Peyer's patch (tissue), 4 donors: ENCODE data around the gene SCLT1. TPM values are rescaled to one million over a fixed set of nuclear protein-coding genes. Genes with fewer than 3 reads are reported as not detected.
A peak's percentile ranks its signal among the peaks of the same experiment; 100 is the strongest.

ENCODE experiments used
- DNase-seq, 3 donors: peaks; one replicate each; pipeline ENCODE4 v3.0.0-alpha.2; 2017 to 2019
- H3K27ac ChIP-seq, 4 donors: fragments of 200-600 bp; sonication (generic); one replicate each; pipeline ENCODE4 v1.5.1; 2016 to 2019
- H3K27me3 ChIP-seq, 2 donors: fragments of 200-600 bp; sonication (generic); one replicate each; pipeline ENCODE4 v1.5.1; 2019
- H3K36me3 ChIP-seq, 3 donors: fragments of 200-600 bp; sonication (generic); one replicate each; pipeline ENCODE4 v1.5.1; 2016 to 2019
- H3K4me1 ChIP-seq, 4 donors: fragments of 200-600 bp; sonication (generic); one replicate each; pipeline ENCODE4 v1.5.1; 2016 to 2019
- H3K4me3 ChIP-seq, 4 donors: fragments of 200-600 bp; sonication (generic); 1 replicate in 3 of 4; 2 replicates in 1 of 4; pipeline ENCODE4 v1.5.1; 2016 to 2019; ENCODE audit warnings: mild to moderate bottlenecking in 1 of 4
- H3K9me3 ChIP-seq, 4 donors: fragments of 200-600 bp; sonication (generic); one replicate each; pipeline ENCODE4 v1.5.1; 2016 to 2019; ENCODE audit warnings: mild to moderate bottlenecking in 1 of 4
- CTCF ChIP-seq, 6 experiments: fragments of 450-650 bp in 4 of 6; fragments of 200-600 bp in 2 of 6; sonication (generic) in 1 of 6; IDR thresholded peaks; one replicate each; pipeline ENCODE4 v1.5.1; 2017 to 2019; ENCODE audit warnings: antibody characterized with exemption in 6 of 6, mild to moderate bottlenecking in 3 of 6, moderate library complexity in 1 of 6
- POLR2A ChIP-seq, 2 donors: fragments of 450-650 bp; IDR thresholded peaks; one replicate each; pipeline ENCODE4 v1.5.1; 2017; ENCODE audit warnings: antibody characterized with exemption in 2 of 2, mild to moderate bottlenecking in 2 of 2, moderate library complexity in 2 of 2
- total RNA-seq, 4 donors: library from RNA; depleted of rRNA; stranded (reverse); fragments of >200 nt; gene quantifications; one replicate each; pipeline ENCODE4 v1.1.0, GENCODE V29; 2016

The SCLT1 gene
- total RNA-seq, 4 donors from 2014 or later = 13.0 to 34.7 (median 18.0) TPM

DNA sequence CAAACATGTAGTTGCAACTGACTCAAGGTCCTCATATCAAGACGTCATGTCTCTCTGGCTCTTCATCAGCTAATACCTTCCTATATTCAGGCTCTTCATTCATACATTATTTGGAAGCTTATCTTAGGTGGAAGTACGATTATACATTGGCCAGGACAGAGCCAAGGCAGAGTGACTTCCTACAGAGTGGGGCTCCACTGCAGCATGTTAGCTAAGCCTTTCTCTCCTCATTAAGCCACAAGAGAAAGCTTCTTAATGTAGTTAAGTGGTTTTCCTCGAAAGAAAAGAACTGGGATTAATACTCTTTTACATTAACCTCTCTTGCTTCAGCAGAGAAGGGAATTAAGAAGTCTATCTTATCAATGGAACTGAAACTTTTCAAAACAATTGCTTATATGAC lies 17.6 kb upstream of the SCLT1 start:
- no peak overlapping the region for H3K4me3 ChIP-seq
- peaks cover 0 to 24% (median 0%) of the 10 kb centered on the region in 3 donors for H3K36me3 ChIP-seq
- TF ChIP-seq POLR2A (IDR thresholded peaks at IDR 0.05) = no peak
- TF ChIP-seq CTCF (IDR thresholded peaks at IDR 0.05) = no peak
- no peaks in the 10 kb centered on the region for H3K27me3 ChIP-seq
- no peaks in the 10 kb centered on the region for H3K9me3 ChIP-seq
- H3K27ac ChIP-seq = no peak overlapping the region
- no peak for DNase-seq
- H3K4me1 ChIP-seq = no peaks in the 10 kb centered on the region

DNA sequence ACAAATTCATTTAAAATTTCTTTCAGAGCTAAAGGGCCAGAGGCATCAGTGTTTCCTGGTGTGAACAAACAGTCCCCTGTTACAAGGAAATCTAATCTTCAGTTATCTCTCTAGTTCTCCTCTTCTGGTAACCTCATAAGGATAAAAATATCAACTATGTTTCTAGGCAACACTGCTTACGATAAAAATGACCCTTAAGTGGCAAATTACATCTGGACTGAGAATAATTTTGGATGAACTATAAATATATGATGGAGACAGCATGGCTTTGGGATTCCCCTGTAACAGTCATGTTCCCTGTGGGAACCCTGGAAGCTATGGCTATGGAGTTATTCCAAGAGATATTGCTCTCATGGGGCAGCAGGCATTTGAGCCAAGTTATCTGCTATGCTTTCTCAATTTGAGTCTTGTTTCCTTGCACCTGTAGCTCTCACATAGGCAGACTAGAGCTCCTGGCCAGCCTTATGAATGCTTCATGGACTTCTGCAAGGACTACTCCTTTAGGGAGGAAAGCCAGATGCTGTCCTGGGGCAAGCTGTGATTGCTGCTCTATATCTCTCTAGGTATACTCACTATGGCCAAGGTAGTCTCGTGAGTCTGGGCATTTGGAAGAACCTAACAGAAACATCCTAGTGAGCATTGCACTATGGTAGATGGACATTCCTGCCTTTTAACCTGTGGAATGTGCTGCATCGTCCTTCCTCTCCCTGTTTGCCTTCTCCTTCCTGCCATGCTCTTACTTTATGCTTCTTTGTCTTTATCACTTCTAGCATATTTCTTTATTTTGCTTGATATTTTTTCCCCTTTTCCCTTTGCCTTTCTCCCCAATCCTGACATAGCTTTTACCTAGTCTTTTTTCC lies 16.9 kb upstream of the SCLT1 start:
- no peak for TF ChIP-seq POLR2A (IDR thresholded peaks at IDR 0.05)
- no peak for TF ChIP-seq CTCF (IDR thresholded peaks at IDR 0.05)
- H3K27ac ChIP-seq = no peak overlapping the region
- no peak for DNase-seq
- no peaks in the 10 kb centered on the region for H3K27me3 ChIP-seq
- no peaks in the 10 kb centered on the region for H3K9me3 ChIP-seq
- H3K4me3 ChIP-seq = no peak overlapping the region
- H3K4me1 ChIP-seq = no peaks in the 10 kb centered on the region
- H3K36me3 ChIP-seq = peaks cover 0 to 24% (median 0%) of the 10 kb centered on the region in 3 donors

DNA sequence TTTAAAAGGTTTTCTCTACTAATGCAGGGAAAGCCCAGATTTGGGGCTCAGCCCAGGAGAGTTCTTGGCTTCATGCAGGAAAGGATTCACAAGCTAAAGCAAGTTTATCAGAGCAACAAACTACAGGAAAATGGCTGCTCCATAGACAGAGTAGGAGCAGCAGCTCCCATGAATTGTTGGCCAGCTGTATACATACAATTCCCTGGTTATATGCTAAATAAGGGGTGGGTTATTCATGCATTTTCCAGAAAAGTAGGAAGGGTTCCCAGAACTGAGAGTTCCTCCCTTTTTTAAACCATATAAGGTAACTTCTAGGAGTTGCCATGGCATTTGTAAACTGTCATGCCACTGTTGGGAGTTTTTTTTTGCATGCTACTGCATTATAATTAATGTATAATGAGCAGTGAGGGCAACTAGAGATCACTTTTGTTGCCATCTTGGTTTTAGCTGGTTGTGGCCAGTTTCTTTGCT lies 5.2 kb upstream of the SCLT1 start:
- H3K36me3 ChIP-seq = no peaks in the 10 kb centered on the region
- no peaks in the 10 kb centered on the region for H3K9me3 ChIP-seq
- no peak overlapping the region for H3K4me3 ChIP-seq
- H3K27me3 ChIP-seq = no peaks in the 10 kb centered on the region
- TF ChIP-seq POLR2A (IDR thresholded peaks at IDR 0.05) = no peak
- no peak for TF ChIP-seq CTCF (IDR thresholded peaks at IDR 0.05)
- H3K27ac ChIP-seq = no peak overlapping the region
- peaks cover 0 to 7% (median 0%) of the 10 kb centered on the region in 4 donors for H3K4me1 ChIP-seq
- DNase-seq = no peak

DNA sequence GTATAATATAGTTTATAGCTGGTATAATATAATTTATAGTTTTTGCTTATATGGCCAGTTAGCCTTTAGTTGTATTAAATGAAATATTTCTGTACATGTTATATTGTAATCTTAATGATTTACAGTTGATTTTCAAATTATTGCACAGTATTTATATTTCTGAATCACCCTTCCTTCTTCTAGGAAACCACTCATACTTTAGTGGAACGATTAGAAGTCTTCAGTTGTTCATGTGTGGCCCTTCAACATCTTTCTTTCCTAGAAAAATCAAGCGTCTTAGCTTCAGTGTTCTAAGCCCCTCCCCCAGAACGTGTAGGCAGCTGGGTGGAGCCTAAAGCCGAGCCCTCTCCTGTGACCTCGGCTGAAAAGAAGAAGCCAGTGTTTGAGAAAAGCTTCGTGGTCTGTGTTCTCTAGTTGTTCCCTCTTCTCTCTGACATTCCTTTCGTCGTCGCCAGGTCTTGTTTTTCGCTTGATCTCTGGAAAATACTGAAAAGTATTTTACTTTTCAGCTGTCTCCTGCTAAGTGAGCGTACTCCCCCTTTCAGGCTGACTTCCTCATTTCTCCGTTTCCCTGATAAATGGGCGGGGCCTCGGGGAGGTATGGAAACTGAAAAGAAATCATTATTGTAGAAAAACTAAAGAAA lies 2.6 kb upstream of the SCLT1 start, which contains the start of gene C4orf33:
TSS of gene C4orf33 (plus strand) at position 342 of the 644 bp plus-strand sequence. CDS start 6,459 bp downstream, outside the sequence.
- H3K4me3 ChIP-seq = peak within 1 kb of the TSS; percentile 31 to 69 (median 51)
- peaks cover 0 to 16% (median 0%) of the 10 kb centered on the region in 4 donors for H3K4me1 ChIP-seq
- H3K9me3 ChIP-seq = no peaks in the 10 kb centered on the region
- peak in 1 of 2 donors; percentile 39 for TF ChIP-seq POLR2A (IDR thresholded peaks at IDR 0.05)
- TF ChIP-seq CTCF (IDR thresholded peaks at IDR 0.05) = no peak
- DNase-seq = peak; percentile 72 to 90 (median 83)
- peak within 1 kb of the TSS; percentile 63 to 82 (median 78) for H3K27ac ChIP-seq
- no peaks in the 10 kb centered on the region for H3K36me3 ChIP-seq
- H3K27me3 ChIP-seq = no peaks in the 10 kb centered on the region

DNA sequence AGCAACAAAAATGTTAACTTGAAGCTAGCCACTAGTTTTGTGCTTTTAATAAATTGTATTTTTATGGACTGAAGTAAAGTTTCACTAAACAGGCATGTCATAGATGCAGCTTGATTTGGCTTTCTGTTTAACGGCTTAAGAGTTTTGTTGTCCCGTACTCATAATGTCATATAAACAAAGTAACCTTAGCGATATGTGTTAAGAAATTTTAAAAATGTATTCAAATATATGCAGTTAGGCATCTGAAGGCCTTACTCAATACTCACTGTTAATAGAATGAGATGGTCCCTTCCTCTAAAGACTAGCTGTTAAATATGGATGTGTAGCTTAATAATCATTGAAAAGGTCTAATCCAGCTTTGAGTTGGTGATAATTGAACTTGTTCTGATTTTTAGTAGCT lies 1.0 kb upstream of the SCLT1 start:
- DNase-seq = no peak
- peak overlapping the region in 2 of 4 donors; percentile 94 to 97 for H3K27ac ChIP-seq
- H3K9me3 ChIP-seq = no peaks in the 10 kb centered on the region
- H3K36me3 ChIP-seq = no peaks in the 10 kb centered on the region
- peak overlapping the region in 1 of 4 donors; percentile 76 for H3K4me3 ChIP-seq
- peaks cover 0 to 16% (median 0%) of the 10 kb centered on the region in 4 donors for H3K4me1 ChIP-seq
- no peak for TF ChIP-seq CTCF (IDR thresholded peaks at IDR 0.05)
- no peak for TF ChIP-seq POLR2A (IDR thresholded peaks at IDR 0.05)
- H3K27me3 ChIP-seq = no peaks in the 10 kb centered on the region
